Caki2 (cell line): Measurements from ENCODE around the gene TPPP3. TPM values are rescaled to one million over a fixed set of nuclear protein-coding genes. Genes with fewer than 3 reads are reported as not detected.
"Not testable (repeated sequence)": the region's sequence is repeated elsewhere in the genome, so short reads cannot be mapped to it uniquely, and the experiment has no call there.

Experiments used
- DNase-seq: peaks from one replicate; pipeline ENCODE4 v3.0.0-alpha.2; 2015; ENCODE audit warnings: low read depth
- in situ Hi-C: cut with HindIII; loops from 2 replicates; pipeline ENCODE4 v1.10.0; 2016; ENCODE audit warnings: low sequenced_read_pairs, low pct_unique_long_range_greater_than_20kb, mixed read lengths
- total RNA-seq: library from RNA; depleted of rRNA; stranded (reverse); fragments of >200 nt; shearing (Covaris generic); gene quantifications from 2 replicates; pipeline ENCODE4 v1.2.3, GENCODE V29; 2014; ENCODE audit warnings: low replicate concordance

The TPPP3 gene
- total RNA-seq, 1 experiment from 2014 or later, result 22.3 TPM

GRCh38 chr16:67429053-67429798, 35.9 kb upstream of the TPPP3 start:
- DNase-seq, result no peak
- in situ Hi-C loops, result no loop called here

- in situ Hi-C loops, result no loop called here
- DNase-seq, result no peak
Observed at GRCh38 chr16:67428146-67428731, 34.9 kb upstream of the TPPP3 start.

GRCh38 chr16:67426950-67427349, 33.7 kb upstream of the TPPP3 start:
- no peak for DNase-seq
- in situ Hi-C loops, result no loop called here

- no peak for DNase-seq
- in situ Hi-C loops, result no loop called here
Observed at GRCh38 chr16:67426022-67426421, 32.7 kb upstream of the TPPP3 start.

GRCh38 chr16:67425580-67425979, 32.3 kb upstream of the TPPP3 start:
- in situ Hi-C loops, result no loop called here
- no peak for DNase-seq

- in situ Hi-C loops, result no loop called here
- no peak for DNase-seq
Observed at GRCh38 chr16:67425061-67425460, 31.8 kb upstream of the TPPP3 start.

GRCh38 chr16:67424261-67424615, 30.9 kb upstream of the TPPP3 start:
- no peak for DNase-seq
- in situ Hi-C loops, result no loop called here

- in situ Hi-C loops, result no loop called here
- no peak for DNase-seq
Observed at GRCh38 chr16:67423611-67424260, 30.4 kb upstream of the TPPP3 start.

- in situ Hi-C loops, result no loop called here
- DNase-seq, result no peak
Observed at GRCh38 chr16:67423015-67423414, 29.7 kb upstream of the TPPP3 start.

- no peak for DNase-seq
- in situ Hi-C loops, result no loop called here
Observed at GRCh38 chr16:67421030-67421429, 27.7 kb upstream of the TPPP3 start.

- in situ Hi-C loops, result no loop called here
Observed at GRCh38 chr16:67419931-67420330, 26.6 kb upstream of the TPPP3 start.

GRCh38 chr16:67419502-67419901, 26.2 kb upstream of the TPPP3 start:
- no peak for DNase-seq

More at GRCh38 chr16:67419931-67420330, 26.6 kb upstream of the TPPP3 start:
- no peak for DNase-seq

GRCh38 chr16:67417333-67418061, 24.2 kb upstream of the TPPP3 start:
- in situ Hi-C loops, result no loop called here
- DNase-seq, result no peak

More at GRCh38 chr16:67419502-67419901, 26.2 kb upstream of the TPPP3 start:
- in situ Hi-C loops, result no loop called here

- peak; percentile 65 for DNase-seq
- in situ Hi-C loops, result no loop called here
Observed at GRCh38 chr16:67415872-67416793, 22.8 kb upstream of the TPPP3 start, which contains the start of gene ZDHHC1. Gene ZDHHC1, minus strand, starts transcription at chr16:67416477. Its CDS starts 8,702 bp downstream, at chr16:67407775.

GRCh38 chr16:67415421-67415820, 22.1 kb upstream of the TPPP3 start:
- in situ Hi-C loops, DNase-seq: not testable (repeated sequence)

- in situ Hi-C loops, result no loop called here
Observed at GRCh38 chr16:67413978-67414911, 20.9 kb upstream of the TPPP3 start.

GRCh38 chr16:67412294-67412693, 19.0 kb upstream of the TPPP3 start:
- in situ Hi-C loops, result no loop called here
- DNase-seq, result no peak

More at GRCh38 chr16:67413978-67414911, 20.9 kb upstream of the TPPP3 start:
- DNase-seq, result no peak
